CD4-positive, alpha-beta T cell treated with Interleukin-12 subunit alpha and Interleukin-12 subunit beta, for 1 hour (primary cell): Measurements from ENCODE around the gene TTC39B.
"Not testable (repeated sequence)": the region's sequence is repeated elsewhere in the genome, so short reads cannot be mapped to it uniquely, and the experiment has no call there.

Experiments
- DNase-seq: peaks from one replicate; pipeline ENCODE4 v3.0.0-alpha.2; 2020

TTC39B gene

DNA sequence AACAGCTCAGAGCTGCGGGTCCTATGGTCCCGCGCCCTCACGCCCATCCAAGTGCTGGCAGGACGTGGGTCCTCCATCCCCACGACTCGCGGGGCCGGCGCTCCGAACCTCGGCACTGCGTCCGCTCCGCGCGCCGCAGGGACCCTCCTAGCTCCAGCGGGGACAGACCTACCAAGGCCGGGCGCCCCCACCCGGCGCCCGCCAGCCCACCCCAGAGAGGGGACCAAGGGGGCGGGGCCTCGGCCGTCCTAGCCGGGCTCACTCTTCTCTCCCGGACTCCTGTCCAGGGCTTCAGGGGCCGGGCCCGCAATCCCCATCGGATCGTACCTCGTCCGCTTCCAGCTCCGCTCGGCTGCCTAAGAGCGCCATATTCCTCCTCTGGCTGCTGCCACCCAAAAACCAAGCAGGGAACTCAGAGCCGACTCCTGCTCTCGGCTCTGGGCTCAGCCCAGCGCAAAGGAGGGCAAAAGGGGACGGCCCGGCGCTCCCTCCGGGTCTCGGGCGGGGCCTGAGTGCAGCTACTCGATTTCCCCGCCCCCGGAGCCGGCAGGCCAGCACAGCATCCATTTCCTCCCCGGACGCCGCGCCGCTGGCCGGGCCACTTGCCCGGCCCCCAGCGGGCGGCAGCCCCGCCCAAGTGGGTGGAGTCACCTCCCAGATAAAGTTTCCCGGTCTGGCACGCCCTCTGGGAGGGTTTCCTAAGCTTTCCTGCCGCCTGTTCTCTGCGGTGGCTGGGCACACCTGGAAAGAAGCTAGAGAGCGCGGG is at the start of gene TTC39B:
TSS of gene TTC39B (minus strand) at position 460 of the 766 bp plus-strand sequence. CDS start at position 369, 91 bp downstream.
- peak; percentile 87 for DNase-seq

DNA sequence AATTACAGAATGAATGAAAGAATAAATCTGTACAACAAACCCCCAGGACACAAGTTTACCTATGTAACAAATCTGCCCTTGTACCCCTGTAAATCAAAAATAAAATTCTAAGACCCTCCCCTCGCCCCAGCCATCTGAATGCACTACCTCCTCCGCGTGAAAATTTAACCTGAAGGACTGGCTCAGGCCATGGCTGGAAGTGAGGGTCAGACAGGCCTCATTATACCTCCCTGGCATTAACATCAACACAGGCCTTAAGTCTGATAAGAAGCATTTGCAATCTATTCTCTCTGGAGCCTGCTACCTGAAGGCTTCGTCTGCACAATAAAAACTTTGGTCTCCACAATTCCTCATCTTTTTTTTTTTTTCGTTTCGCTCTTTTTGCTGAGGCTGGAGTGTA is 48.7 kb upstream of the TTC39B start:
- DNase-seq, result no peak

DNA sequence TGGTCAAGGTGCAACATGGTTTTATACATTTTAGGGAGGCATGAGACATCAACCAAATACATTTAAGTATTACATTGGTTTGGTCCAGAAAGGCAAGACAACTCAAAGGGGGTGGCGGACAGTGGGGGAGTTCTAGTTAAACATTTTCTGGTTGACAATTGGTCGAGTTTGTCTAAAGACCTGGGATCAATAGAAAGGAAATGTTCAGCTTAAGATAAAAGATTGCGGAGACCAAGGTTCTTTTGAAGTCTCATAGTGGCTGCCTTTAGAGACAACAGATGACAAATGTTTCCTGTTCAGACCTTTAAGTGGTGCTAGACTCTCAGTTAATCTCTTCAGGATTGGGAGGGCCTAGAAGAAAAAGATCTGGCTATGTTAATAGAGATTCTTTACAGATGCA is 47.7 kb upstream of the TTC39B start:
- DNase-seq, result peak; percentile 47

DNA sequence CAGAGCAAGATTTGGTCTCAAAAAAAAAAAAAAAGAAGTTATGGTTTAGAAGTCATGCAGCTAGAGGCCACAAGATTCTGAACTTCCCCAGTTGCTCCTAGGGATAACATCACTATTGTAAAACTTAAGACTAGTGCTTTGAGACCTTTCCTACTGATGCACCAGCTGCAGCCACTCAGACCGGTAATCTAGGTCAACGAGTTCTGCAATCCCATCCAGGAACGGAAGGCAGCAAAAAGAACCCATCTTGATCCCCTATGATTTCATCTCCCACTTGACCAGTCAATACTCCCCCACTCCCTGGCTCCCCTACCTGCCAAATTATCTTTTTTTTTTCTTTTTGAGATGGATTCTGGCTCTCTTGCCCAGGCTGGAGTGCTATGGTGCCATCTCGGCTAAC is 46.9 kb upstream of the TTC39B start:
- DNase-seq, result no peak

GRCh38 chr9:15352306-15352705 is 45.3 kb upstream of the TTC39B start:
- no peak for DNase-seq

- DNase-seq, result no peak
Measured at GRCh38 chr9:15349892-15350761, 43.1 kb upstream of the TTC39B start.

- DNase-seq, result no peak
Measured at GRCh38 chr9:15346837-15347236, 39.8 kb upstream of the TTC39B start.

GRCh38 chr9:15344191-15344590 is 37.2 kb upstream of the TTC39B start:
- no peak for DNase-seq

DNA sequence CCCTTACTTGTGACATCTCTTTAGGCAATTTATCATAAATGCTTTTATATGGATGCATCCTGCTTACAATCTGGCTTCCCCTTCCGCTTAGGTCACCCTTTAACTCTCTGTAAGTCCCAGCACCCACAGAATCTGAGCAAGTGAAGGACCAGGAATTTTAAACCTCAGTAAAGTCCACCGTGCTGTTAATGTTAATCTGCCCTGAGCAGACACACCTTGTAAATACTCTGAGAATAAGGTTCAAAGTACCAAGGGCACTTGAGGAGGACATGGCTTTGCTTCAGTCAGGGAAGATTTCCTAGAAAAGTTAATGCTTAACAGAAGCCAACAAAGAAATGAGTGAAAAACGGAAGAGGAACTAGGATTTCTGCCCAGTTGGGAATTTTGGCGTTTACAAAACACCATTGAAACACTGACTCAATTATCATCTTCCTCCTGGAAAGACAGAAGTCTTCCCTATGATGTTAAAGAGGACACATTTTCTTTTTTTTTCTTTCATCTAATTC is 26.4 kb upstream of the TTC39B start:
- DNase-seq, result no peak

GRCh38 chr9:15332939-15333338 is 25.9 kb upstream of the TTC39B start:
- no peak for DNase-seq

- no peak for DNase-seq
Measured at GRCh38 chr9:15329539-15330109, 22.6 kb upstream of the TTC39B start.

DNA sequence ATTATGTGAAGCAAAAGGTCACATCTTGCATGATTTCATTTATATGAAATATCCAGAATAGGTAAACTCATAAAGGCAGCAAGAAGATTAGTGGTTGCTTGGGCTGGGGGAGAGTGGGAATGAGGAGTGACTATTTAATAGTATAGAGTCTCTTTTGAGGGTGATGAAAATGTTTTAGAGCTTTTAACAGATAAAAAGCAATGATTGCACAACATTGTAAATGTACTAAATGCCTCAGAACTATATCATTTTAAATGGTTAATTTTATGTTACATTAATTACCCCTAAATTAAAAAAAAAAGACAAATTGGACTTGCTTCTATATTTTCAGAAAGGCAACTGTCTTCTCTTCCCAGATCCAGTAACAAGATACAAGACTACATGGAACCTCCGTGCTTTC is 21.9 kb upstream of the TTC39B start:
- DNase-seq, result no peak

DNA sequence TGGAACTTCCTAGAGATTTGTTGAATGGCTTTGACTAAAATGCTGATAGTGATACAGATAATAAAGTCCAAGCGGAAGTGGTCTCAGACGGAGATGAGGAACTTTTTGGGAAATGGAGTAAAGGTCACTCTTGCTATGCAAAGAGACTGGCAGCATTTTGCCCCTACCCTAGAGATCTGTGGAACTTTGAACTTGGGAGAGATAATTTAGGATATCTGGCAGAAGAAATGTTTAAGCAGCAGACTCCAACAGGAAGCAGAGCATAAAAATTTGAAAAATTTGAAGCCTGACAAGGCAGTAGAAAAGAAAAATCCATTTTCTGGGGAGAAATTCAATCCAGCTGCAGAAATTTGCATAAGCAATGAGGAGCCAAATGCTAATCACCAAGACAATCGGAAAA is 15.7 kb upstream of the TTC39B start:
- DNase-seq, result not testable (repeated sequence)

DNA sequence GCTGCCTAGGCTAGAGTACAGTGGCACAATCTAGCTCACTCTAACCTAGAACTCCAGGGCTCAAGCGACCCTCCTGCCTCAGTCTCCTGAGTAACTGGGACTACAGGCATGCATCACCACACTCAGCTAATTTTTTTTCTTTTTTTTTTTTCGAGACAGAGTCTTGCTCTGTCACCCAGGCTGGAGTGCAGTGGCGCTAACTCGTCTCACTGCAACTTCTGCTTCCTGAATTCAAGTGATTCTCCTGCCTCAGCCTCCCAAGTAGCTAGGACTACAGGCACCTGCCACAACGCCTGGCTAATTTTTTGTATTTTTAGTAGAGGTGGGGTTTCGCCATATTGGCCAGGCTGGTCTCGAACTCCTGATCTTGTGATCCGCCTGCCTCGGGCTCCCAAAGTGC is 12.6 kb upstream of the TTC39B start:
- DNase-seq, result not testable (repeated sequence)

GRCh38 chr9:15317836-15318235 is 10.8 kb upstream of the TTC39B start:
- no peak for DNase-seq

GRCh38 chr9:15311607-15312006 is 4.6 kb upstream of the TTC39B start:
- DNase-seq, result no peak

- DNase-seq, result peak; percentile 57
Measured at GRCh38 chr9:15310107-15310850, 3.3 kb upstream of the TTC39B start.

- DNase-seq, result no peak
Measured at GRCh38 chr9:15308511-15308910, 1.5 kb upstream of the TTC39B start.

DNA sequence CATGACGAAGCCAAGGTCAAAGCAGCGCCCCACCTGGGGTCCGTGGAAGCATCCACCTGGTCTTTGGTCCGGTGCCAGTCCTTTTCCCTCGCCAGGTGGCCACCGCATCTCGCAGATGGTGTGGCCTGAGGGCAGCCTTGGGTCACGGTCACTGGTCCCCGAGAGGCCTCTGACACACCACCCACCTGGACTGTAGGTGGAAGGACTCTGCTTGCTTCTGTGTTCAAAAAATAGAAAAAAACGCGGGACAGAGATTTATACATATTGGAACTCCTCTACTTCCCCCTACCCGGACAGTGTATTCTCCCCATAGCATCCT is 466 bp upstream of the TTC39B start:
- DNase-seq, result no peak

DNA sequence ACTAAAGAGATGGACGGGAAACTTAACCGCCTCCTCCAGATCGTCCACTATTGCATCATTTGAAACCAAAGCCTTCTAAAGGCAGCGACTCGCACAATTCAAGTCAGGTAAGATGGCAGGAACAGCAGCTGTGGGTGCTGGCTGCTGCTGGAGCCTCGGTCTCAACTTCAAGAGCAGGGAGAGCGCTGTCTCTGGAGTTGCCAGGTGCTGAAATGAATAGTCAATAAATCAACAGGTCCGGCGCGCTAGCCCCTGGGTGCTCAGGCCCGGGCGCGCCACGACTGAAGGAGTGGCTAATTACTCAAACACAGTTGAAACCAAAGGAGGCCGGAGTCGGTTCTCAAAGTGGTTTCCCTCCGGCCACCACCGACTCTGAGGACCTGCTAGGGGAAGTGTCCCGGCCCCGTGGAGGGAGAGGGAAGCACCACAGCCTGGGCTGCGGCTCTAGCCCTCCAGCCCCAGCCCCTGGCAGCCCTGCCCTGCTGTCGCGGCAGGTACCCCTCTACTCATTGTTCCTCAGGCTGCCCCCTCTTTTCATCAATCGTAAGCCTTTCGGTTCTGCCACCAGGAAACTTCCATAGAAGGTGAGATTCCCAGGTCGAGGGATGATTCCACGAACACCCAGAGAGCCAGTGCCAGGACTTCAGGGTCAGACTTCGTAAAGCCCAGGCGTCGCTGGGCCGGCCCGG is 804 bp downstream of the TTC39B start:
- peak; percentile 51 for DNase-seq

- no peak for DNase-seq
Measured at GRCh38 chr9:15305470-15305869, 1.5 kb downstream of the TTC39B start.

- no peak for DNase-seq
Measured at GRCh38 chr9:15304632-15305031, 2.4 kb downstream of the TTC39B start.
